ENCODE results near the gene GLRX5. TPM values are rescaled to one million over a fixed set of nuclear protein-coding genes. Genes with fewer than 3 reads are reported as not detected.

The GLRX5 gene
- total RNA-seq, 1 donor: 35.8 TPM

- H3K4me3 ChIP-seq (ENCODE audit: low read depth, low read length): no peak overlapping the region
- no peak for TF ChIP-seq CTCF (IDR thresholded peaks at IDR 0.05; ENCODE audit: insufficient read depth, low read depth, low read length)
- DNase-seq (ENCODE audit: low read depth): peak; percentile 53
Observed at GRCh38 chr14:95489214-95490137, 45.4 kb upstream of the GLRX5 start.

GRCh38 chr14:95490138-95490509 lies 44.7 kb upstream of the GLRX5 start:
- TF ChIP-seq CTCF (IDR thresholded peaks at IDR 0.05; ENCODE audit: insufficient read depth, low read depth, low read length): no peak
- H3K4me3 ChIP-seq (ENCODE audit: low read depth, low read length): no peak overlapping the region
- no peak for DNase-seq (ENCODE audit: low read depth)

GRCh38 chr14:95490727-95491451 lies 44.0 kb upstream of the GLRX5 start:
- H3K4me3 ChIP-seq (ENCODE audit: low read depth, low read length): no peak overlapping the region
- TF ChIP-seq CTCF (IDR thresholded peaks at IDR 0.05; ENCODE audit: insufficient read depth, low read depth, low read length): no peak
- DNase-seq (ENCODE audit: low read depth): no peak

GRCh38 chr14:95491936-95492608 lies 42.8 kb upstream of the GLRX5 start:
- DNase-seq (ENCODE audit: low read depth): no peak
- H3K4me3 ChIP-seq (ENCODE audit: low read depth, low read length): no peak overlapping the region

GRCh38 chr14:95493503-95493902 lies 41.3 kb upstream of the GLRX5 start:
- TF ChIP-seq CTCF (IDR thresholded peaks at IDR 0.05; ENCODE audit: insufficient read depth, low read depth, low read length): no peak

More at GRCh38 chr14:95491936-95492608, 42.8 kb upstream of the GLRX5 start:
- TF ChIP-seq CTCF (IDR thresholded peaks at IDR 0.05; ENCODE audit: insufficient read depth, low read depth, low read length): no peak

GRCh38 chr14:95493976-95494375 lies 40.9 kb upstream of the GLRX5 start:
- no peak overlapping the region for H3K4me3 ChIP-seq (ENCODE audit: low read depth, low read length)
- DNase-seq (ENCODE audit: low read depth): no peak
- TF ChIP-seq CTCF (IDR thresholded peaks at IDR 0.05; ENCODE audit: insufficient read depth, low read depth, low read length): no peak

More at GRCh38 chr14:95493503-95493902, 41.3 kb upstream of the GLRX5 start:
- no peak for DNase-seq (ENCODE audit: low read depth)
- no peak overlapping the region for H3K4me3 ChIP-seq (ENCODE audit: low read depth, low read length)
